HL-60 (cell line): Measurements from ENCODE around the gene ATF6B.
"Not testable (repeated sequence)": the region's sequence is repeated elsewhere in the genome, so short reads cannot be mapped to it uniquely, and the experiment has no call there.

Experiments used
- DNase-seq, 2 experiments: peaks; one replicate each; pipeline ENCODE4 v3.0.0-alpha.2; 2010 to 2020; ENCODE audit warnings: low read depth in 1 of 2, low spot score in 1 of 2
- H3K27ac ChIP-seq: fragments of 250-450 bp; sonication (Bioruptor Pico); replicated peaks from 2 replicates; pipeline ENCODE4 v1.5.1; 2020; ENCODE audit warnings: mild to moderate bottlenecking, moderate library complexity
- H3K27me3 ChIP-seq: fragments of 250-450 bp; sonication (Bioruptor Pico); 2 replicates; pipeline ENCODE4 v1.5.1; 2021; ENCODE audit warnings: mild to moderate bottlenecking, moderate library complexity; ENCODE audit not compliant: insufficient read depth, poor library complexity, severe bottlenecking
- H3K4me3 ChIP-seq: replicated peaks from 2 replicates; pipeline ENCODE4 v1.5.1; 2011; ENCODE audit warnings: mild to moderate bottlenecking, control low read depth, low read length; ENCODE audit not compliant: insufficient read depth
- CTCF ChIP-seq: IDR thresholded peaks from one replicate; pipeline ENCODE4 v1.5.1; 2011; ENCODE audit warnings: low read length, control low read depth, inconsistent platforms; ENCODE audit not compliant: insufficient read depth
- GABPA ChIP-seq: IDR thresholded peaks from 2 replicates; pipeline ENCODE4 v1.6.1; 2012; ENCODE audit warnings: low read depth
- POLR2AphosphoS5 ChIP-seq: IDR thresholded peaks from 2 replicates; pipeline ENCODE4 v1.6.1; 2012; ENCODE audit warnings: low read depth
- SPI1 ChIP-seq: IDR thresholded peaks from 2 replicates; pipeline ENCODE4 v1.6.1; 2012; ENCODE audit warnings: low read depth, mild to moderate bottlenecking, borderline replicate concordance
- TF ChIP-seq, protein P1 (sequence below): IDR thresholded peaks from 2 replicates; pipeline ENCODE4 v1.6.1; 2012; ENCODE audit warnings: low read depth; ENCODE audit not compliant: insufficient replicate concordance

Gene ATF6B

GRCh38 chr6:32147401-32148132 is 19.5 kb upstream of the ATF6B start:
- DNase-seq, result no peak
- Histone ChIP-seq H3K27me3 (peaks cover 29% of the 10 kb centered on the region), H3K27ac (no peak overlapping the region), H3K4me3 (no peak overlapping the region)
- TF ChIP-seq, protein P1, sequence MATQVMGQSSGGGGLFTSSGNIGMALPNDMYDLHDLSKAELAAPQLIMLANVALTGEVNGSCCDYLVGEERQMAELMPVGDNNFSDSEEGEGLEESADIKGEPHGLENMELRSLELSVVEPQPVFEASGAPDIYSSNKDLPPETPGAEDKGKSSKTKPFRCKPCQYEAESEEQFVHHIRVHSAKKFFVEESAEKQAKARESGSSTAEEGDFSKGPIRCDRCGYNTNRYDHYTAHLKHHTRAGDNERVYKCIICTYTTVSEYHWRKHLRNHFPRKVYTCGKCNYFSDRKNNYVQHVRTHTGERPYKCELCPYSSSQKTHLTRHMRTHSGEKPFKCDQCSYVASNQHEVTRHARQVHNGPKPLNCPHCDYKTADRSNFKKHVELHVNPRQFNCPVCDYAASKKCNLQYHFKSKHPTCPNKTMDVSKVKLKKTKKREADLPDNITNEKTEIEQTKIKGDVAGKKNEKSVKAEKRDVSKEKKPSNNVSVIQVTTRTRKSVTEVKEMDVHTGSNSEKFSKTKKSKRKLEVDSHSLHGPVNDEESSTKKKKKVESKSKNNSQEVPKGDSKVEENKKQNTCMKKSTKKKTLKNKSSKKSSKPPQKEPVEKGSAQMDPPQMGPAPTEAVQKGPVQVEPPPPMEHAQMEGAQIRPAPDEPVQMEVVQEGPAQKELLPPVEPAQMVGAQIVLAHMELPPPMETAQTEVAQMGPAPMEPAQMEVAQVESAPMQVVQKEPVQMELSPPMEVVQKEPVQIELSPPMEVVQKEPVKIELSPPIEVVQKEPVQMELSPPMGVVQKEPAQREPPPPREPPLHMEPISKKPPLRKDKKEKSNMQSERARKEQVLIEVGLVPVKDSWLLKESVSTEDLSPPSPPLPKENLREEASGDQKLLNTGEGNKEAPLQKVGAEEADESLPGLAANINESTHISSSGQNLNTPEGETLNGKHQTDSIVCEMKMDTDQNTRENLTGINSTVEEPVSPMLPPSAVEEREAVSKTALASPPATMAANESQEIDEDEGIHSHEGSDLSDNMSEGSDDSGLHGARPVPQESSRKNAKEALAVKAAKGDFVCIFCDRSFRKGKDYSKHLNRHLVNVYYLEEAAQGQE, result no peak
- TF ChIP-seq CTCF (no peak), GABPA (no peak), SPI1 (no peak), POLR2AphosphoS5 (no peak)

DNA sequence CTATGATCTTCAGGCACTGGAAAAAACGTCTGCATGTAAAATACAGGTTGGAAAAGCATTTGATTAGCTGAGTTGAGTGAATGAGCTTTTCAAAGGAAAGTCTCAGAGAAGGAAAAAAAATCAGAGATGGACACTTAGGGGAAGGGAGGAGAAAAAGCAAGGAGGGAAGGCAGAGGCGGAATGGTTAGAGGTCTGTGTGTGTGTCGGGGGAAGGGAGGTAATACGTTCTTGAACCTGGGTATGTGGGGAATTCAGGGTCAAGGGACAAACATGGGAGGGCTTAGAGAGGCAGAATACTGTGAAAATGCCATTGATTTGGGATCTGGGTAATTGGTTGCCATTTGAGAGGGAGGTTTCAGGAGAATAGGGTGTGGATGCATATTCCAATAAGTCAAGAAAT is 18.6 kb upstream of the ATF6B start:
- no peak for TF ChIP-seq GABPA
- no peak for TF ChIP-seq POLR2AphosphoS5
- TF ChIP-seq, protein P1, result no peak
- no peak for TF ChIP-seq SPI1
- TF ChIP-seq CTCF, result no peak
- Histone ChIP-seq H3K27me3 (peaks cover 29% of the 10 kb centered on the region), H3K4me3 (no peak overlapping the region), H3K27ac (no peak overlapping the region)
- DNase-seq, result no peak

- Histone ChIP-seq H3K27ac (no peak overlapping the region), H3K4me3 (no peak overlapping the region), H3K27me3 (peaks cover 29% of the 10 kb centered on the region)
- DNase-seq, result no peak
- TF ChIP-seq POLR2AphosphoS5, result no peak
These were observed 18.2 kb upstream of the ATF6B start for GRCh38 chr6:32146287-32146686.

- not testable (repeated sequence) for DNase-seq, H3K4me3 ChIP-seq, H3K27ac ChIP-seq
- peaks cover 19% of the 10 kb centered on the region for H3K27me3 ChIP-seq
These were observed 16.2 kb upstream of the ATF6B start for GRCh38 chr6:32144238-32144637.

GRCh38 chr6:32140420-32141046 is 12.5 kb upstream of the ATF6B start:
- DNase-seq, result no peak
- TF ChIP-seq CTCF (no peak), SPI1 (no peak), POLR2AphosphoS5 (no peak), GABPA (no peak)
- TF ChIP-seq, protein P1, result no peak
- no peaks in the 10 kb centered on the region for H3K27me3 ChIP-seq
- no peak overlapping the region for H3K4me3 ChIP-seq
- no peak overlapping the region for H3K27ac ChIP-seq
